Measurements from ENCODE around the gene HK1.

The HK1 gene

DNA sequence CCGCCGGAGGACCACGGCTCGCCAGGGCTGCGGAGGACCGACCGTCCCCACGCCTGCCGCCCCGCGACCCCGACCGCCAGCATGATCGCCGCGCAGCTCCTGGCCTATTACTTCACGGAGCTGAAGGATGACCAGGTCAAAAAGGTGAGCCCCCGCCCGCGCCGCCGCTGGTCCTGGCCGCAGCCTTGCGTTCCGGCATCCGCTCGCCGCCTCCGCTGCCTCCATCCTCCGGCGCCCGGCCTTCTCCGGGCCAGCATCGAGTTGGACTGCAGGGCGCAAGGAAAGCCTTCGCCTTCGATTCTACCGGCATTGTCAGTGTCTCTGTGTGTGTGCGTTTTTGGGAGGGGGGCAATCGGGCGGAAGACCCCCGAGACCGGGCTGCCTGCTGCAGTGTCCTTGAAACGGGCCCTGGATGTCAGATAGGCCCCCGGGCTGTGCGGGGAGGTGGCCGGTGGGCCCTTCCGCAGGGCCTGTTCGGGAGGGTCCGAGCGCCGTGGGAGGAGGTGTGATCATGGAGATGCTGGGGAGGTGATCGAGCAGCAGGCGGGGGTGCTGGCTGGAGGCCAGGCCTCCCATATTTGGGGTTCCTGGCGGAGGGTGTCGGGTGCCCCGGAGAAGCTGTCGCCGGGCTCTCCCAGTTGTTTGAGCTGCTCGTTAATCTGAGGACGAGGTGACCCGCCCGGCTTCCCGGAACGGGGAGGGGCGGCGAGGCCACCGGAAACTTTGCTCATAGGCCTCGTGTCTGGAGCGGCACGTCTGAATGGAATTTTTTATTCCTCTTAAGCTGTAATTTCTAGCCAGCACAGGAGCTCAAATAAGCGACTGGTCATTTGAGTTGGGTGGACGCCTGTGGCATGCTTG, 40.8 kb downstream of the HK1 start:
- no peak for TF ChIP-seq CTCF (IDR thresholded peaks at IDR 0.05)

GRCh38 chr10:69319841-69320316, 41.6 kb downstream of the HK1 start:
- no peak for TF ChIP-seq CTCF (IDR thresholded peaks at IDR 0.05)

DNA sequence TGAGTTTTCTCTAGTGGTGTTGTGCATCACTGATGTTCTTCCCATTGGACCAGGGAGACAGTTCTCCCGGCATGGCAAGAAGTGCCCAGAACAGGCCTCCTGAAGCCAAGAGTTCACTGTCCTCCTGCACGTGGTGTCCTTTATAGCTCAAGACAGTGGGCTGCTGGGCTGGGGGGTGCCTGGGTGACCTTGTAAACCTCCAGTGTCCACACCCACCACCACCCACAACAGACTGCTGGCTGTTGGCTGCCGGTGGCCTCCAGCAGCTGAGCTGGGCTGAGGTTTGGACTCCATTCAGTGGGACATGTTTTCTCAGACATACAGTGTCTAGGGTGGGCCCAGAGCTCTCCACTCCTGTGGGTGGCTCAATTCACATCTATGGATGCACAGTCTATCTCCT, 42.2 kb downstream of the HK1 start:
- TF ChIP-seq CTCF (IDR thresholded peaks at IDR 0.05), result no peak

DNA sequence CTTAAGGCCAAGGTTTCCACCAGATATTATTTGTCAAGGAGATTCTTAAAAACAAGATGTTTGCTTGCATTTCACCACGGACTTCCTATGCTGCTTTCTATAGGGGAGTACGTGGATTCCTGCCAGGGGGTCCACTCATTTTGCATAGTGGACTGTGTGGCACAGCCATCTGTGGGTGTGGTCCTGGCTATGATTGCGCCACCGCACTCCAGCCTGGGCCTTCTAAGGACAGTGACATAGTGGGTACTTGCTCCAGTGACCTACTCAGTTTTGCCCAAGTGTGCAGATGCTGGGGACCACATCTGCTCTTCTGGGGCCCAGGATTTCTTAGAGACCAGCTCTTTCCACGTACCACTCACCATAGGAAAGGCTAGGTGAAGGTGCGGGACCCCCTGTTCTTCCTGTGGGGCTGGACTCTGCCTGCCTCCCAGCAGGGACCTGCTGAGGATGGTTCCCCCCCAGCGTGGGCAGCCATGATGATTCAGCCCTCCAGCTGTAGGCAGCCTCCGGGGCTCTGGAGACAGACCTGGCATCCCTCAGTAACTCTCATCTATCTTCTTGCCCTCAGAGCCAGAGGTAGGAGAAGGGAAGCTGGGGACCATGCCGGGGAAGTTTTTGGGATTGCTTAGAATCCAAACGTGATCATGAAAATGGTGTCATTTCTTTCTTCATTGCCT, 42.9 kb downstream of the HK1 start:
- no peak for TF ChIP-seq CTCF (IDR thresholded peaks at IDR 0.05)

- no peak for TF ChIP-seq CTCF (IDR thresholded peaks at IDR 0.05)
These were observed 43.6 kb downstream of the HK1 start for GRCh38 chr10:69321865-69322264.

DNA sequence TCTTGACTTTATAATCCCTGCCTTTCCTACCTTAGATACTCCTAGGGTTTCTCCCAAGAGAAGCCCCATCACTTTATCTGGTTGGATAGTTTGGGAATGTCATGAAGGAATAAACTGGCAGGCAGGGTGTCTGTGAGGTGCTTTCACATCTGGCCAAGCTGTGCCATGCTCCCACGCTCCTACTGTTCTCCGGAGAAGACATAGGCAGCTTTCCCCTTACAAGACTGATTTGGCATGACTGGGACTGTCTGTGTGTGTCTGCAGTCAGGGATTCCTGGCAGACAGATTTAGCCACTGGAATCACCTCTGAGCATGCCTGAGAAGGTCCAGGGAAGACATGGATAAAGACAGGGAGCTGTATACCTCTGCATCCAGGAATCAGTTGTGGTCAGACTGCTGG, 45.3 kb downstream of the HK1 start:
- no peak for TF ChIP-seq CTCF (IDR thresholded peaks at IDR 0.05)

GRCh38 chr10:69324583-69324982, 46.3 kb downstream of the HK1 start:
- no peak for TF ChIP-seq CTCF (IDR thresholded peaks at IDR 0.05)
